Tongue (tissue), 2 donors: ENCODE measurements around the gene NCOA3. TPM values are rescaled to one million over a fixed set of nuclear protein-coding genes. Genes with fewer than 3 reads are reported as not detected.
A peak's percentile ranks its signal among the peaks of the same experiment; 100 is the strongest.

ENCODE experiments used
- DNase-seq: peaks from one replicate; pipeline ENCODE4 v3.0.0-alpha.2; 2015
- total RNA-seq: library from RNA; depleted of rRNA; stranded (reverse); fragments of >200 nt; gene quantifications from one replicate; pipeline ENCODE4 v1.2.3, GENCODE V29; 2014

The NCOA3 gene
- total RNA-seq, 1 donor from 2014 or later, result 35.8 TPM

DNA sequence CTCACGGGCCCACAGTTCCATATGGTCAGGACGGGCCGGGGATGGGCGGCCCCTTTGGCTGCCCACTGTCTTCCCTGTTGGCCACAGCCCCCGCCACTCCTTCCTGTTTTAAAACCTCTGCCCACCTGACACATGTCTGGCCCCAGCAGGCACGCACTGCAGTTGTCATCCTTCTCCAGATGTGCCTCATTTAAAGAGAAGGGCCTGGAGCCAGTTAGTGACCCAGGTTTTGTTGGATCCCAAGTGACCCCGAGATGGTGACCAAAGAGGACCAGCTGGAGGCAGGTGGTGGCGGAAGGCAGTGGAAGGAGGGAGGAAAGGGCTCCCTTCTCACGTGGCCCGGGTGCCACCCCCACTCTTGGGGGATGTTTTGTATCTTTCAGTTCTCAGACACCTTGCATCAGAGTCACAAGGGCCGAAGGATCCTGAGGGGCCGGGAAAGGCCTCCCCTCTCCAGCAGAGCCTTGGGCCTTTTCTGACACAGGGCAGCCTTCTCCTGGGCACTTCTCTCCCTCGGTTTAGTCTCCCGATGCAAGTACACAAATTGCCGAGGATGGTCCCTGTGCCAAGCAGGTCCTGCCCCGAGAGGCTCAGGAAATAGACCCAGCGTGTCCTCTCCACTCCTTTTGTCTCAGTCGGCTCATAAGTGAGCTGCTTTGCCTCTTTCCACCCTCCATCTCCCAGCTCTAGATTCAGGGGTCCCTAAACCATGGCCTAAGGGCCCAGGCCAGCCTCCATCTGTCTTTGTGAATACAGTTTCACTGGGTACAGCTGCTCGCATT lies 166.0 kb downstream of the NCOA3 start:
- no peak for DNase-seq

DNA sequence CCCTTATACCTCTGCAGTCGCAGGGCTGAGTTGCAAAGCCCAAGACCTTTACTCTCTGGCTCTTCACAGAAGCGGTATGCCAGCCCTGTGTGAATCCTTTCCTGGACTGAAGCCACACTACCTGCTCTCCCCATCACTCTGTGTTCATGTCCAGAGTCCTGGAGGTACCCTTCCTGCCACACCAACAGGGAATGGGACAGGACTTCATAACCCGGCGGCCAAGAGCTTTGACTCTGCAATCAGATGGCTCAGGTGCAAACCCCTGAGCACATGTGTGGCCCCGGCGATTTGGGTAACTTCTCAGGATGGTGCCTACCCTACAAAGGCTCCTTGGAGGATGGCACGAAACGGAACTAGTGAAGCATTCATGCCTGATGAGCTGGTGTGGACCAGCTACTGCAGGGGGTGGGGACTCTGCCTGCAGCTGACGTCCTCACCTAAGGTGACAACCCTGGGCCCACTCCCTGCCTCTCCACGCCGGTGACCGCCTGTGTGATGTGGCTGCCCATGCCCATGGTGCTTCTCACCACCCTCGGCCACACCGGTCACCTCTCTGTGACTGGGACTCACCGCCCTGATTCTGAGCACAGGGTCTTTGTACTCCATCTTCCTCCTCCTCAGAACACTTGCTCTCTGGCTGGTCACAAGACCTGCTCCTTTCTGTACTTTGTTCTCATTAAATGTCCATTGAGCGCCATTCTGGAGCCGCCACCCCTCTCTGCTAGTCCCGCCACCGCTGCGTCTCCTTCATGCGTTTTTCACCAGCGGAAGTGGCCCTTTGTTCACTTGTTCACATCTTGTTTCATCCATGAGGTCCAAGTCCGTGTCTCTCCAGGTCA lies 166.8 kb downstream of the NCOA3 start:
- DNase-seq, result no peak

DNA sequence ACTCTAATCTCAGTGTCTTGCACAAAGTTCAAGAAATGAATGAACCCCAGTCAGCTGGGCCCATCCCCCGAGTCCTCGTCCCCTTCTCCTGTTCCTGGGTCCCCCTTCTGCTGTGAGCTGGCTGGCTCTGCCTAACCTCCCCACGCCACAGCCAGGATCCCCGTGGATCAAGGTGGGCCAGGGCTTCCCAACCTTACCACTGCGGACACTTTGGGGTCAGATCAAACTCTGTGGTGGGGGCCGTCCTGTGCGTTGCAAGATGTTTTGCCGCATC lies 167.4 kb downstream of the NCOA3 start:
- no peak for DNase-seq

DNA sequence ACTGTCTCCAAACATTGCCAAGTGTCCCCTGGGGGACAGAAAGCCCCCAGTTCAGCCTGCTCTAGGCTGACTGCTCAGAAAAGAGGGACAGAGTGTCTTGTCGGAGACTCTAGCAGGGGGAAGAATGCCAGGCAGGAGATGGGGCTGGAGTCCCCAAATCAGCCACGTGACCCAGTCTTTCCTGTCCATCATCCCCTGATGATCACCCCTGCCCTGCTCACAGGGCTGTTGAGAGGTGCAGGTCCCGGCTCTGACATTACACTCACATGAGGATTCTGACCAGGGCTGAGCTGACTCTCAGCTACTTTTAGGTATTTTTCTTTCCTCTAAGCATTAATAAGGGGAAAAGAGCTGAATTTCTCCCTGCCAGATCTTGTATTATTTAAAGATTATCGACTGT lies 167.8 kb downstream of the NCOA3 start:
- no peak for DNase-seq

DNA sequence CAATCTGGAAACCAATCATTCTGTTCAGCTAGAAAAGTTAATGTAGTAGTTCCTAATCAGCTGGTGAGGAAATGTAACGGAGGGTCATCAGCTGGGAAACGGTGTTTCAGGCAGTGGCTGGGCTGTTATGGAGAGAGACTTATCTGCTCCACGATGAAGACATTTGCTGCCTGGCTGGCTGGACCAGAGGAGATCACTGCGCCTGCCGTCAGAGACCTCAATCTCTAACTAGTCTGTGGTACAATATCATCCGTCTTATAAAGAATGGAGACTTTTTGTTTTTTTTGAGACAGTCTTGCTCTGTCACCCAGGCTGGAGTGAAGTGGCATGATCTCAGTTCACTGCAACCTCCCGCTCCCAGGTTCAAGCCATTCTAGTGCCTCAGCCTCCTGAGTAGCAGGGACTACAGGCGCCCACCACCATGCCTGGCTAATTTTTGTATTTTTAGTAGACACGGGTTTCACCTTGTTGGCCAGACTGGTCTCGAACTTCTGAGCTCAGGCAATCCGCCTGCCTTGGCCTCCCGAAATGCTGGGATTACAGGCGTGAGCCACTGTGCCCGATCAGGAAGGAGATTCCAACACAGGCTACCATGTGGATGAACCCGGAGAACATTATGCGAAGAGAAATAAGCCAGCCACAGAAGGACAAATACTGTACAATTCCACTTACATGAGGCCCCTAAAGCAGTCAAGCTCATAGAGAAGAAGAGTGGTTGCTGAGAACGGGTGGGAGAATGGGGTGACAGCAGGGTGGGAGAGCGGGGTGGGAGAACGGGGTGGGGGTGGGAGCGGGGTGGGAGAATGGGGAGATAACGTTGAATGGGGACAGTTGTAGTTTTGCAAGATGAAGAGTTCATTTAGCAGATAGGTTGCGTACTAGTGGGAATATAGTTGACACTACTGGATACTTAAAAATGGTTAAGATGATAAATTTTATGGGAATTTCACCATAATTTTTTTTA lies 168.5 kb downstream of the NCOA3 start:
- no peak for DNase-seq

DNA sequence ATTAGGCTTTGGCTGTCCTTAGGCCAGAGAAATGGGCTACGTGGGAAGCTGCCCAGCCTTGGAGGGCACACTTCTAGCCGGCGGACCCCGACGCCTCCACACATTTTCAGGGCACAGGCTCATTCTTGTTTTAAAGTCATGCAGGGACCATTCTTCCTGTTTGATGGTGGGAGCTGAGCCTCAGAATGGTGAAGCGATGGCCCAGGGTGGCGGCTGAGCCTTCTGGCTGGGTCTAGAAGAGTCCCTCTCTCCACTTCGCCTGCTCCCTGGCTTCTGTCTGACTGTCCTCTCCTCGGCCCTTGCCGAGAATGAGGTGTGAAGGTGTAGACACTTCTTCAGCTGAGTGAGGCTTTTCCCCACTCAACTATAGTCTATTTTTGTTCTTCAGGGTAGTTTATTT lies 169.2 kb downstream of the NCOA3 start:
- no peak for DNase-seq

DNA sequence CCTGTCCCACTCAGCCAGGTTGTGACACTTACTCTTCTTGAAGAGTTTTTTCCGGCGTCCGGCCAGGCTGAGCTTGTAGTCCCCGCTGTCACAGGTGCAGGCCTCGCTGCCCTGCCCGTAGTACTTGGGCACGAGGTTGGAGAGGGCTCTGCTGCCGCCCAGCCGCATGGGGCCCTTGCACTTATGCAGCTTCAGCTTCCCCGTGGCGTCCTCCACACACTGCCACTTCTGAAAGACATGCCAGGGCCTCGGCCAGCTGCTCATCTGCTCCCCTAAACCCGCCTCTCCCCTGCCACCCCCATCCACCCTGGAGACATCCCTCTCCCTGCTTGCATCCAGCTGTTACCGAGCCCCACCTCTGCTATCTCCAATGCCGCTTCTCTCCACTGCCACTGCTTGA lies 170.5 kb downstream of the NCOA3 start:
- DNase-seq, result peak; percentile 11

DNA sequence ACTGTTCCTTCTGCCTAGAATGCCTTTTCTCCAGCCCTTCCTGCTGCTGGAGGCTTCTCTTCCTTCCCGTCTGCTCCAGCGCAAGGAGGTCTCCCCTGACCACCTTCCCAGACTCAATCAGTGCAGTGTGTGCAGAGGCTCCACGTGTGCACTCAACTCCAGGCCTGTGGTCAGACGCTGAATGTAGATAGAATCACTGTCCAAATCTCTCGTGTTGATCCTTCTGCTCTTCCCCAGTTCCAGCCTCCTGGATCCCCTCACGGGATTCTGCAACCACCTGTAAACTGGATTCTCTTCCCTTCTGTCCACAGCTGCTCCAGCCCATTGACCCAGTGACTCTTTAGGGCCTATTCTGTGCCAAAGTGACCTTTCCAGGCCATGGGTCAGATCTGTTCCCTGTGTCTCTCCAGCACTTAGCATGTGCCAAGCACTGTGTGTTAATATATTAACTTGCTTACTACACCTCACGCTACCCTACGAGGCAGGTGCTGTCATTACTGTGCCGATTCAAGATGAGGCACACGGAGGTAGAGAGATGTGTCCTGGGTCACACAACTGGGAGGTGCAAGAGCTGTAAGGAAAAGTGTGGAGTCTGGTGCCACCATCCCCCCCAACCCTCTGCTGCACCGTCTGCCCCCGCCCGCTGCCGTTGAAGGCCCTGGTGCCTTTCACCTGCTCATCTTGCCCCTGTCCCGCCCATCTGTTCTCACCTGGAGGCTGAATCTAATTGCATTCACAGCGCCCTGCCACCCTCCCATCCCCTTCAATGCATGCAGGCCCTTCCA lies 171.4 kb downstream of the NCOA3 start:
- DNase-seq, result no peak

DNA sequence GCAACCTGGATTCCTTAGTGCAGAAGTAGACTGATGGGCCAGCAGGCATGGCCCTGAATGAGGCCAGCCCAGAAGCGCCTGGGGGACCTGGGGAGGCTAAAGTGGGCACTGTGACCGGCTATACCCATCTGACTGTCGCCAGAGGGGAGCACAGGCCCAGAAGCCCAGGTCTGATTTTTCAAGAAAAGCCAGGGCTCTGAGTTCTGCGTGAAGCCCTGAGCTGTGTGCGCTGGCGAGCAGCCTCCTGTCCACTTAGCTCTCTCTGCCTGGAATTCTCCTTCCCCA lies 171.9 kb downstream of the NCOA3 start:
- no peak for DNase-seq

DNA sequence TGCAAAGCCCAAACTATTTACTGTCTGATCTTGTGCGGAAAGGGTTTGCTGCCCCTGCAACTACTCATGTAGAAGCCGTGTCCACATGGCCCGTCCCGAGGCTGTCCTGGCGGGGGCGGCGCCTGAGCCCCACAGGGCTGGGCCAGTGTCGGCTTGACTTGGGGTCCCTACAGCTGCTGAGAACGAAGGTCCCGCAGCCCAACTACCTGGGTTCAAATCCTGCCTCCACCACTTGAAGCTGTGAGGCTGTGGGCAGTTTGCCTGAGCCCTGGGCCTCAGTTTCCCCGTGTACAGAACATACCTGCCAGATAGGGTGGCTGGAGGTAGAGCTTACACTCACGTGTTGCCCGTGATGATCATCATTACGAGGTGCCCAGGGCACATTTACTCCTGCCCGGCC lies 172.5 kb downstream of the NCOA3 start:
- DNase-seq, result no peak

DNA sequence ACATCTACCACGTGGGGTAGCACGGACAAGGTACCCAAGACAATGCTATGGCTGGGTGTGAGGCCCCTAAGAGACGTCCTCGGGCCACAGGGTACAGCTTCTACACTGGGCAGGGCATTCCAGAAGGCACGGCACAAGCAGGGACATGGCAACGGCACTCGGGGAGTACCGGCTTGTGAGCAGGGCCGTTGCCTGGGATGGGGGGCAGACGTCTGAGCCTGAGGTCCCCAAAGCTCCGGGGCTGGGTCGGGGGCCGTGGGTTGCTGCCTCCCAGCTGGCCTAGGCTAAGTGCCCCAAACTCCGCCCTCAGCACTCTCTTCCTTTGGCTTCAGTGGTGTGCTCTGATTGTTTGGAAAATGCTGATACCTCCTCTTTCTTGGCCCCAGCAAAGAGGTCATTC lies 173.0 kb downstream of the NCOA3 start:
- no peak for DNase-seq

DNA sequence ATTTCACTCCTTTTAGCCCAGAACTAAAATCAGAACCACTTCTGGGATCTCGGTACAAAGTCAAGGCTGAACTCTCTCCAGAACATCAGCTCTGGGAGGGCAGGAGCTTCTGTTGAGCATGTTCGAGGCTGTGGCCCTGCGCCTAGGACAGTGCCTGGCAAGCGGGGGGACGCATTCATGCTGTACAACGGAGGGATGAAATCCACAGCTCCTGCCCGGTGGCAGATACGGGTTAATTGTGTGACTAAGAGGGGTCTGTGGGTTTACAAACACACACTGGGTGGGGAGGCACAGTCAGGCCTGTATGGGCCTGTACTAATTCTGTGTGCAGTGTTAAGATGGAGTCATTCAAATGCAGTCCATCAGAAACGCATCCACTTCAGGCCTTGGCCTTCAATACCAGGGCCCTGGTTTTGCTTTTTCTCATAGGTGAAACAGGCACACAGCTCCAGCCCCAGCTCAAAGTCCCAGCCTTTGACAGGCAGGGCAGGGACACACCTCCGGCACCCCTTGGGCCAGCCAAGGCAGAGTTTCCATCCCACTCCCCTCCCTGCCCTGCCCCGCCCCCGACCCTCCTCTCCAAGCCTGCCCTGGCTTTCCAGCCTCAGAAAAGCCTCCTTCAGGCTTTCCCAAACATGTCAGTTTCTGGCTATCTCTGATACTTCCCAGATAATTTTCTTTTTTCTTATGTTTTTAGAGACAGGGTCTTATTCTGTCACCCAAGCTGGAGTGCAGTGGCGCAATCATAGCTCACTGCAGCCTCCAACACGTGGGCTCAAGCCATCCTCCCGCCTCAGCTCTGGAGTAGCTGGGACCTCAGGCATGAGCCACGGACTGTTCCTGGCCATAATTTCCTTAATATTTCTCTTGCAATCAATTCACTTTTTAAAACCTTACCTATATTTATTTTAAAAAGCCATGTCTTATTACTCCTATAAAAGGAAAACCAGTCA lies 173.8 kb downstream of the NCOA3 start:
- no peak for DNase-seq

DNA sequence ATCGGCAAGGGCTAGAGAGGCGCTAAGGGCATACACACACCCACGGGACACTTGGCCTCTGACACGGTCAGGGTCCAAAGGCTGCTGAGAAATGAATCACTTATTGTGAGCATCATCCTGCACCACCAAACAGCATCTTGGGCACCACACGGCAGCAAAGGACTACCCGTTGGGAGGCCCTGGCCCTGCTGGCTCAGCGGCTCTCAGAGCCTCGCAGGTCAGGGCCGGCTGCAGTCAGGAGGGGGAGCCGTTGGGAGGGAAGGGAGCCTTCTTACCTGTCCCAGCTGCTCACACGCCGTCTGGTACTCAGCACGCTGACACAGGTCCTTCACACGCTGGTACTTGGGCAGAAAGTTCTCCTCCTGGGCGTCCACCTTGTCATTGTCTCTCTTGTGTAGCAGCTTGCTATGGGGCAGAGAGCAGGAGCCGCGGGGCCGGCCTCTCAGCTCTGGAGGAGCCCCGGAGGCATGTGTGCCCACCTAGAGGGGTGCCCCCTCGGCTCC lies 174.6 kb downstream of the NCOA3 start:
- no peak for DNase-seq

DNA sequence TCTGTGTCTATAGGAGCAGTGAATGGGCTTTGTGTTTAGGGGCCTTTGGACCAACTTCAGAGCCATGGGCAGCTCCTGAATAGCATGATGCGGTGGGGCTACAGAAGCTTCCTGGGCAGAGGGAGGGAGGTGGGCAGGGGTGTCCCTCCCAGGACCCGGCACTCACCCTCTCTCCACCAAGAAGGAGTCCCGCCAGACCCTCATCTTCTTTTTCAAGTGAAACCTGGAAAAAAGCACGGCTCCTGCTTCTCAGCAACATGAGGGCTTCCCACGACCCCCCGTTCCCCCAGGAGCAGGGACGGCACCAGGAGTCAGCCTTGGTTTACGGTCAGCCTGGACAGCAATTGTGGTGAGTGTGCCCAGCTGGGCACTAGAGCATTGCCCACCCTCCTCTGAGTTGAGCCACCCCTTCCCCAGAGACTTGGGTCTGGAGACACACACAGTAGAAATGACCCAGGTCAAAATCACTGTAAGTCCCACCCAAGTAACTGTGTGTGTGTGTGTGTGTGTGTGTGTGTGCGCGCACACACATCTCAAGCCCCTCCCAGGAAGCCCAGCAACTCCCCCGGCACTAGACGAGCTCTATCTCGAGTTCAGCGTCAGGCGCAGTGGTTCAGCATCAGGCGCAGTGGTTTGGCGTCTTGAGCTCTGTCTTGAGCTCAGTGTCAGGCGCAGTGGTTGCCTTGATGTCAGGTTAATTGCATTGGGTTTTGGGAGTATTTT lies 175.4 kb downstream of the NCOA3 start:
- DNase-seq, result no peak

DNA sequence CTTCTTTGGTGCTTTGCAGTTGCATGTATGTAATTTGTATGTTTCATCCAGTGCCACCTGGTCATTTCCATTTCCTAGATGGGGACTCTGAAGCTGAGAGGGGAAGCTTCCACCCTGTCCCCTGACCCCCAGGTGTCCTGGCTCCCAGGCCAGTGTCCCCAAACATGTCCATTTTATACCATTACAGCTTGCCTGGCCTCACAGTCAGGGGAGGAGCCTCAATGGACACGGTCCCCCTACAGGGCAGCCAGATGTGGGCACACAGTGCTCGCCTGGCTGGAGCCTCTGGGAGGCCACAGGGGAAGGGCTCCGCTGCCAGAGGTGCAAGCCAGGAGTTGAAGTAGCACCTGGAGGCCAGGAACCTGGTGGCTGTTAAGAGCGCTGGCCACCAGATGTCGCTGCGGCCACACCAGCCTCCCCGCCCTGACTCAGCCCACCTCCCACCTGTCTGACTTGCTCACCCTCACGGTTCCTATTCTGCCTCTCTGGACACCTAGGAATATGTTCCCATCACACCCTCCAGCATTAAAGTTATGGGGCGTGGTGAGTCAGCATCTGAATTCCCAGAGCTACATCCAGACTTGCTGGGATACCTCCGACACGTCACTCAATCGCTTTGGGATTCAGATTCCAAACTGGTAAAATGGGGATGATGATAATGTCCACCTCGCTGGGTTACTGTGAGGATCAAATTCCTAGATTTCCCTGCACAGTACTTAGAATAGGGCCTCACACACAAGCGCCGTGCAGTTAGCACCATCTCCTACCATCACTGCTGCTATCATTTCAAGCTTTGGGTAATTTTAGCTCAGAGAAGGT lies 176.2 kb downstream of the NCOA3 start:
- DNase-seq, result peak; percentile 74

DNA sequence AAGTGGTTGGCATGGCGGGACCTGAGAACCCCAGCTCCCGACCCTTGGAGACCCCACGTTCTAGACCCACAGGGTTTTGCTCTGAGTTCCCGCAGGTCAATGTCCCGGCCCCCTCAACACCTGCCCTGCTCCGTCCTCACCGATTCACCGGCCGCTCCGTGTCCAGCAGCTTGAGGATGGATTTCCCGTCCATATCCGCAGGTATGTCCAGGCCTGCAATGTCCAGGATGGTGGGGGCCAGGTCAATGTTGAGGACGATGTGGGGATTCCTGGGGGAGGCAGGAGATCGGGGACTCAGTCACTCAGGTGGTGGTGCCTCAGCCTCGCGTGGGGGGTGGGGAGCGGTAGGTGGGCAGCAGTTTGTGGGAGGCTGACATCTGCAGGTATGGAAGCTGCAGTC lies 176.8 kb downstream of the NCOA3 start:
- no peak for DNase-seq

DNA sequence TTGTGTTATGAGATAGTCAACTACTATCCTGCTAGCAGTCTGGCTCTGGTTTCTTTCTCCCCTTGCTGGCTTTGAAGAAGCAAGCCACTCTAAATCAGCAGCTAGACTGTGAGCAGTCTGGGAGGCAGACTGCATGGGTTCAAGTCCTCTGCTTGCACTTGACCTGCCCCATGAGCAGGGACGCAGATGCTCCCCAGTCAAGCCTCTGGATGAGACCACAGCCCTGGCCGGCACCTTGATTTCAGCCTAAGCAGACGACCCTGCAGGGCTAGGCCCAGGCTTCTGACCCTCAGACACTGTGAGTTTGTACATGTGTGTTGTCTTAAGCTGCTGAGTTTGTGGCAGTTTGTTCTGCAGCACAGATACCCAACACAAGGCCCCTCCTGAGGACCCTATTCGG lies 177.8 kb downstream of the NCOA3 start:
- DNase-seq, result no peak

DNA sequence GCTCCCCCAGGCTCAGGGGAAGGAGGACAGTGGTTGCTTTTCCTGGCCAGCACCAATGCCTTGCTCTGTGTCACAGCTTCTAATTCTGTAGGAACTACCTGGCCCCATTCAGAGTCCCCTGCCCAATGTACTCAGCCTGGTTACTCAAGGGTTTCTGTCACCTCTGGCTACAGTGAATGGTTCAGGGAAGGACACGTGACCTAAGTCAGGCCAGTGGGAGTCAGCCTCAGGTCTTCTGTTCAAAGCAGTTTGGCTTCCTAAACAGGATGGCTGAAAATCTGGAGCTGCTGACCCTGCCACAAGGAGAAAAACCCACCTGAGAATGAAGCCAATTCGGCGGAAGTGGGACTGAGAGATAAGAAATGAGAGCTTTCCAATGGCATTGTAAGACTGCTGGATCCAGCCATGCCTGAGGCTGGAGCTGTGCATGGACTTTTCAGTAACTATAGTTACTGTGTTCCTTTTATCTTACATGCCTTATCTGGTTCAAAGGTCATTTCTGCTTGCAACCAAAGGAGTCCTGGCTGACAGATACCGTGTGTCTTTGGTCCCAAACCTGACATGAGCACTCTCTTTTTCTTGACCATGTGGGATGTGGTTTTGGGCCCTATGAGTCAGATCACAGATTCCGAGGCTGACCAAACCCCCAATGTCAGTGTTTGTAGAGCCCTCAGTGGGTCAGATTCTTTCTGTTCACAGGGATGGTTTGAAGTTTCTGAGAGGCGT lies 179.3 kb downstream of the NCOA3 start:
- no peak for DNase-seq
